ENCODE results near the gene GPSM3. TPM values are rescaled to one million over a fixed set of nuclear protein-coding genes. Genes with fewer than 3 reads are reported as not detected.

GPSM3 gene
- total and polyA plus RNA-seq, 7 donors: 1.5 to 5.1 (median 2.7) TPM

GRCh38 chr6:32156891-32157290 lies 35.6 kb downstream of the GPSM3 start:
- no peak overlapping the region for H3K27ac ChIP-seq
- no peak for TF ChIP-seq CTCF (IDR thresholded peaks at IDR 0.05)
- peaks cover 8 to 56% of the 10 kb centered on the region in 2 donors for H3K36me3 ChIP-seq (ENCODE audit: insufficient read depth in 1 of 2, low read depth in 1 of 2)
- no peak overlapping the region for H3K4me3 ChIP-seq
- intact Hi-C loops (cut with DNase I): no loop called here
- no peak for DNase-seq
- ATAC-seq: no peak
- peaks cover 0 to 4% (median 0%) of the 10 kb centered on the region in 3 donors for H3K27me3 ChIP-seq (ENCODE audit: insufficient read depth in 3 of 3, low read length in 2 of 3)
- H3K9me3 ChIP-seq: no peaks in the 10 kb centered on the region
- 89 to 97% (median 95%) methylated on average over 9 of the region's 9 CpGs for WGBS, 3 donors
- peaks cover 9% of the 10 kb centered on the region for H3K4me1 ChIP-seq

GRCh38 chr6:32154514-32155161 lies 37.8 kb downstream of the GPSM3 start:
- DNase-seq (peak; percentile 60 to 83), ATAC-seq (peak; percentile 81 to 90 (median 89))
- peak; percentile 44 for TF ChIP-seq CTCF (IDR thresholded peaks at IDR 0.05)
- Histone ChIP-seq H3K36me3 (ENCODE audit: insufficient read depth in 1 of 2, low read depth in 1 of 2) (peaks cover 8 to 37% of the 10 kb centered on the region in 2 donors), H3K9me3 (no peaks in the 10 kb centered on the region), H3K27me3 (ENCODE audit: insufficient read depth in 3 of 3, low read length in 2 of 3) (peaks cover 0 to 7% (median 6%) of the 10 kb centered on the region in 3 donors), H3K4me1 (peaks cover 9% of the 10 kb centered on the region), H3K4me3 (peak overlapping the region; percentile 76), H3K27ac (peak overlapping the region; percentile 74)
- WGBS, 3 donors: 3 to 5% (median 5%) methylated on average over 24 to 34 of the region's 34 CpGs
- intact Hi-C loops (cut with DNase I): loop anchor here (1.0 to 5.0 kb wide), 2 partner anchors 36 to 37 kb away; no protein-coding TSS in a partner anchor

GRCh38 chr6:32153564-32154513 lies 38.6 kb downstream of the GPSM3 start, which contains the start of gene PPT2:
Gene PPT2 (plus strand): TSS chr6:32154141. CDS start chr6:32154595, 454 bp downstream.
- H3K36me3 ChIP-seq (ENCODE audit: insufficient read depth in 1 of 2, low read depth in 1 of 2): peaks cover 8 to 33% of the 10 kb centered on the region in 2 donors
- WGBS, 3 donors: 2 to 4% (median 2%) methylated on average over 52 of the region's 52 CpGs
- no peaks in the 10 kb centered on the region for H3K9me3 ChIP-seq
- intact Hi-C loops (cut with DNase I): loop anchor here (1.0 to 5.0 kb wide), 2 partner anchors 36 to 37 kb away; no protein-coding TSS in a partner anchor
- peak within 1 kb of the TSS; percentile 76 for H3K4me3 ChIP-seq
- peak; percentile 13 for TF ChIP-seq CTCF (IDR thresholded peaks at IDR 0.05)
- peaks cover 9% of the 10 kb centered on the region for H3K4me1 ChIP-seq
- peak within 1 kb of the TSS; percentile 74 for H3K27ac ChIP-seq
- DNase-seq: peak; percentile 93 to 95
- peaks cover 0 to 15% (median 7%) of the 10 kb centered on the region in 3 donors for H3K27me3 ChIP-seq (ENCODE audit: insufficient read depth in 3 of 3, low read length in 2 of 3)
- ATAC-seq: peak; percentile 82 to 93 (median 89)

DNA sequence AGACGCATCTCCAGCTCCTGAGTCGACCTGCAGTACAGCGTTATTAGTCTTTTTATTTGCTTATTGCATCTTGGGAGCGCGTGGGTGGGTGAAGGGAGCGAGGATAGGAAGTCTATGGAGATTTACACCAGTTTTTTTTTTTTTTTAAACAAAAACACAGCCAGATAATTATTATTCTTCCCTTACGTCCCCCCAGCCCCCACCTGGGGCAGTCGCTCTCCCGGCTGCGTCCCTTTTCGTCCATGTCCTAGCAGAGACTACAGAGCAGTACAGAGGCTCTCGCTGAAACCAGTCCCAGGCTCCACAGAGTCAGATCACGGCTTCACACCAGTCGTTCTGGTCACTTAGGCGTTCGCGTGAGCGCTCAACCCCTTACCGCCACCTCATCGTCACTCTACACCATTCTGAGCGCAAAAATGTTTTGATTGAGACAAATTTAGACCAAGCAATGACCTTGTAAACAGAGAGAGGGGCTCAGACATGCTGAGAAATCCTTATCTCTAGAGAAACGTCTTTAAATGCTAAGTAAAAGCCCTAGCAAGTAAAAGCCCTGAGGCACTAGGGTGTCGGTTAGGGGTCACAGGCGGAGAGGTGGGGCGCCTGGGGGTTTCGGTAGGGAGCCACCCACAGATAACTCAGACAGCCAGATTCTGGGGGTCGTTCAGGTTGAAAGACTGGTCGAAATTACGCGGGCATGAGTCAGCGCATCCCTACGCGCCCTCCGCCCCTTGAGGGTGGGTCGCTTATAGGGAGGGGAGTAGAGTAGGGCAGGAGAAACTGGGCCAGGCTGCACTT lies 39.5 kb downstream of the GPSM3 start:
- intact Hi-C loops (cut with DNase I): loop anchor here in 1 of 2 donors (5.0 kb wide), 1 partner anchor 36 kb away; no protein-coding TSS in a partner anchor
- peaks cover 2 to 24% of the 10 kb centered on the region in 2 donors for H3K36me3 ChIP-seq (ENCODE audit: insufficient read depth in 1 of 2, low read depth in 1 of 2)
- 45 to 53% (median 46%) methylated on average over 35 of the region's 35 CpGs for WGBS, 3 donors
- peak overlapping the region; percentile 74 for H3K27ac ChIP-seq
- no peaks in the 10 kb centered on the region for H3K9me3 ChIP-seq
- no peak for TF ChIP-seq CTCF (IDR thresholded peaks at IDR 0.05)
- peak in 2 of 4 donors; percentile 6 to 10 for ATAC-seq
- DNase-seq: peak; percentile 34 to 64
- peaks cover 9% of the 10 kb centered on the region for H3K4me1 ChIP-seq
- H3K4me3 ChIP-seq: peak overlapping the region; percentile 76
- peaks cover 0 to 24% (median 14%) of the 10 kb centered on the region in 3 donors for H3K27me3 ChIP-seq (ENCODE audit: insufficient read depth in 3 of 3, low read length in 2 of 3)
